ENCODE results near the gene TBL1XR1. TPM values are rescaled to one million over a fixed set of nuclear protein-coding genes. Genes with fewer than 3 reads are reported as not detected.
A peak's percentile ranks its signal among the peaks of the same experiment; 100 is the strongest.
"Not testable (repeated sequence)": the region's sequence is repeated elsewhere in the genome, so short reads cannot be mapped to it uniquely, and the experiment has no call there.

TBL1XR1 gene
- total and polyA plus RNA-seq, 7 experiments from 2014 or later: 20.8 to 173 (median 107) TPM

DNA sequence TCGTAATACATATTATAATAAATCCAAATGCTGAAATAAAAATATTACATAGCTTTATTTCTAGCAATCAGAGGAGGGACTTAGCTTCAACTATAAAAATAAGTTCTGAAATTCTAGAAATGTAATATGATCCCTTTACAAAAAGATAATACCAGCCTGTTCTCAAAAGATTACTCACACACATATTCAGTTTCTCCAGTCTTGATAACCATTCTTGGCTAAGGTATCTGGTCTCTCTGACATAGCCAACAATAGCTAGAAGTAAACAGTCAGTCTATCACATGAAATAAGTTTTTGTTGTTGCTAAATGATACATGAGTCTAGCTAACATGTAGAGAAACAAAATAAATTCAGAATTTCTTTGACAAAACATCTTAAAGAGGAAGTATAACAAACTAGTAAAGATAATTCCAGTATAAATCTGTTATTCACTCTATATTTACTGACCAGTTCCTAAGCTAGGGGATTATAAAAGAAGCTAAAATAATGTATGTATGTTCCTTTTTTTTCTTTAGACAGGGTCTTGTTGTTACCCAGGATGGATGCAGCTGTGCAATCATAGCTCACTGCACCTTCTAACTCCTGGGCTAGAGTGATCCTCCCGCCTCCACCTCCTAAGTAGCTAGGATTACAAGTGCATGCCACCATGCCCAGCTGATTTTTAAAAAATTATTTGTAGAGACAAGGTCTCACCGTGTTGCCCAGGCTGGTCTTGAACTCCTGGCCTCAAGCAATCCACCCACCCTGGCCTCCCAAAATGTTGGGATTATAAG, 170.6 kb downstream of the TBL1XR1 start:
- intact Hi-C loops (cut with micrococcal nuclease): no loop called here
- DNase-seq (no peak), ATAC-seq (no peak)
- no peaks in the 10 kb centered on the region for H3K27me3 Mint-ChIP-seq
- H3K27ac Mint-ChIP-seq: peak overlapping the region in 2 of 9 donors; percentile 12
- no peaks in the 10 kb centered on the region for H3K27me3 ChIP-seq (ENCODE audit: control insufficient read depth in 2 of 2, insufficient read depth in 2 of 2, low read length in 2 of 2)
- no peaks in the 10 kb centered on the region for H3K4me1 ChIP-seq (ENCODE audit: control insufficient read depth in 2 of 2, insufficient read depth in 2 of 2, low read length in 2 of 2)
- peaks cover 0 to 2% (median 0%) of the 10 kb centered on the region in 11 donors for H3K9me3 Mint-ChIP-seq
- no peak overlapping the region for H3K4me3 Mint-ChIP-seq
- ChIA-PET POLR2A (interaction anchor here (0.6 kb wide), 1 partner anchor 607 kb away, joined by 4 read pairs; no protein-coding TSS in a partner anchor), CTCF (interaction anchor here (0.6 to 0.8 kb wide), 2 partner anchors 587 to 1359 kb away, joined by 3 read pairs; no protein-coding TSS in a partner anchor)
- H3K4me1 Mint-ChIP-seq: peaks cover 0 to 3% (median 0%) of the 10 kb centered on the region in 7 donors
- H3K36me3 ChIP-seq (ENCODE audit: control insufficient read depth in 2 of 3, insufficient read depth in 3 of 3, low read length in 3 of 3): peaks cover 0 to 23% (median 8%) of the 10 kb centered on the region in 3 experiments
- H3K36me3 Mint-ChIP-seq: peaks cover 4 to 64% (median 47%) of the 10 kb centered on the region in 5 donors
- H3K4me3 ChIP-seq (ENCODE audit: low read length): no peak overlapping the region
- no peak overlapping the region for H3K27ac ChIP-seq (ENCODE audit: low read depth, low read length)
- H3K9me3 ChIP-seq (ENCODE audit: control insufficient read depth in 2 of 3, low read length in 3 of 3): no peaks in the 10 kb centered on the region

DNA sequence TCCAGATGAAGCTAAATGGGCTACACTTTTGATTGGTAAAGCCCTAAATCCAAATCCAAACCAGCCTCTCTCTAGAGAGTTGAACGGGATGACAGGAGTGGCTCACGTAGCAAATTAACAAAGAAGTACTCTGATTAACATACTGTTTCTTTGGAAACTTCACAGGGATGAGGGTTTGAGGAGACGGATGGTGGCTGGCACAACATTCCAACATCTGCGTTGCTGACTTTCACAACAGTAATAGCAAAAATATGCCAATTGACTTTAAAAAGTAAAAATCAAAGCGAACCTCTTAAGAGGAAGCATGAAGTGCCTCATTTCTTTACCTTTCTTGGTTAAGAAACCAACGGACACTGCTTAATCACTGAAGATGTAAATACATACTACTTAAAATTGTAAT, 181.4 kb downstream of the TBL1XR1 start:
- peaks cover 0 to 5% (median 0%) of the 10 kb centered on the region in 3 experiments for H3K36me3 ChIP-seq (ENCODE audit: control insufficient read depth in 2 of 3, insufficient read depth in 3 of 3, low read length in 3 of 3)
- H3K4me3 ChIP-seq (ENCODE audit: low read length): no peak overlapping the region
- CTCF ChIA-PET: no interaction called here
- POLR2A ChIA-PET: no interaction called here
- intact Hi-C loops (cut with micrococcal nuclease): no loop called here
- ATAC-seq (no peak), DNase-seq (no peak)
- no peaks in the 10 kb centered on the region for H3K27me3 ChIP-seq (ENCODE audit: control insufficient read depth in 2 of 2, insufficient read depth in 2 of 2, low read length in 2 of 2)
- Mint-ChIP-seq H3K9me3 (peaks cover 0 to 7% (median 0%) of the 10 kb centered on the region in 11 donors), H3K36me3 (peaks cover 0 to 17% (median 11%) of the 10 kb centered on the region in 5 donors), H3K4me3 (no peak overlapping the region), H3K4me1 (no peaks in the 10 kb centered on the region), H3K27ac (peak overlapping the region in 1 of 9 donors; percentile 33), H3K27me3 (no peaks in the 10 kb centered on the region)
- H3K27ac ChIP-seq (ENCODE audit: low read depth, low read length): no peak overlapping the region
- H3K4me1 ChIP-seq (ENCODE audit: control insufficient read depth in 2 of 2, insufficient read depth in 2 of 2, low read length in 2 of 2): no peaks in the 10 kb centered on the region
- no peaks in the 10 kb centered on the region for H3K9me3 ChIP-seq (ENCODE audit: control insufficient read depth in 2 of 3, low read length in 3 of 3)

DNA sequence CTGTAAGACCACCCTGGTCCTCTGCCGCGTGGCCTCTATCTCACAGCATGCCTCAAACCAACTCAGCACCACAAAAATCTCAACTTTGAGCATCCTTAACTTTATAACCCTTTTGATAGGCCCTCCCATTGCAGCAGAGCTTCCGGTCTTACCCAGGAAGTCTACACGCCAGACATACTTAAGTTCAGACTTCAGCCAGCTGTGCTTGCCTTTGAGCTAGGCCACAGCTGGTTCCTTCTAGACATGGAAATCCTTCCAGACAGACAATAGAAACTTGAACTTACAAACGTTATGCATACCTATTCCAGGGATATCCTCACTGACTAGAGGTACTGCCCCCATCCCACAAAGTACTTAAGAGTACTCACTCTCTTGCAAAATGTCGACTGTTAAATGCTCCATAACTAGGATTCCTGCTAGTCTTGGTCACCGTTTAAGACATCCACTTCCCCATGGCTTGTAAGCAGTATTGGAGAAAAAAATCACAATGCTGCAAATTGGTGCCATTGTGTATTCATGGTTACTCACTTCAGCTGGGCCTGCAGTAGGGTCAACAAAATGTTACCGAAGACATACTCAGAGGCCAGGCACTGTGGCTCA, 183.5 kb downstream of the TBL1XR1 start:
- CTCF ChIA-PET: interaction anchor here (0.5 kb wide), 1 partner anchor 173 kb away, joined by 4 read pairs; no protein-coding TSS in a partner anchor
- Histone ChIP-seq H3K27me3 (ENCODE audit: control insufficient read depth in 2 of 2, insufficient read depth in 2 of 2, low read length in 2 of 2) (no peaks in the 10 kb centered on the region), H3K27ac (ENCODE audit: low read depth, low read length) (no peak overlapping the region), H3K4me3 (ENCODE audit: low read length) (no peak overlapping the region), H3K4me1 (ENCODE audit: control insufficient read depth in 2 of 2, insufficient read depth in 2 of 2, low read length in 2 of 2) (no peaks in the 10 kb centered on the region), H3K9me3 (ENCODE audit: control insufficient read depth in 2 of 3, low read length in 3 of 3) (no peaks in the 10 kb centered on the region), H3K36me3 (ENCODE audit: control insufficient read depth in 2 of 3, insufficient read depth in 3 of 3, low read length in 3 of 3) (no peaks in the 10 kb centered on the region)
- intact Hi-C loops (cut with micrococcal nuclease): no loop called here
- peaks cover 0 to 10% (median 5%) of the 10 kb centered on the region in 5 donors for H3K36me3 Mint-ChIP-seq
- no peak overlapping the region for H3K4me3 Mint-ChIP-seq
- H3K4me1 Mint-ChIP-seq: no peaks in the 10 kb centered on the region
- POLR2A ChIA-PET: no interaction called here
- H3K9me3 Mint-ChIP-seq: peaks cover 0 to 5% (median 0%) of the 10 kb centered on the region in 11 donors
- ATAC-seq: no peak
- DNase-seq: no peak
- H3K27me3 Mint-ChIP-seq: no peaks in the 10 kb centered on the region
- H3K27ac Mint-ChIP-seq: peak overlapping the region in 1 of 9 donors; percentile 51

DNA sequence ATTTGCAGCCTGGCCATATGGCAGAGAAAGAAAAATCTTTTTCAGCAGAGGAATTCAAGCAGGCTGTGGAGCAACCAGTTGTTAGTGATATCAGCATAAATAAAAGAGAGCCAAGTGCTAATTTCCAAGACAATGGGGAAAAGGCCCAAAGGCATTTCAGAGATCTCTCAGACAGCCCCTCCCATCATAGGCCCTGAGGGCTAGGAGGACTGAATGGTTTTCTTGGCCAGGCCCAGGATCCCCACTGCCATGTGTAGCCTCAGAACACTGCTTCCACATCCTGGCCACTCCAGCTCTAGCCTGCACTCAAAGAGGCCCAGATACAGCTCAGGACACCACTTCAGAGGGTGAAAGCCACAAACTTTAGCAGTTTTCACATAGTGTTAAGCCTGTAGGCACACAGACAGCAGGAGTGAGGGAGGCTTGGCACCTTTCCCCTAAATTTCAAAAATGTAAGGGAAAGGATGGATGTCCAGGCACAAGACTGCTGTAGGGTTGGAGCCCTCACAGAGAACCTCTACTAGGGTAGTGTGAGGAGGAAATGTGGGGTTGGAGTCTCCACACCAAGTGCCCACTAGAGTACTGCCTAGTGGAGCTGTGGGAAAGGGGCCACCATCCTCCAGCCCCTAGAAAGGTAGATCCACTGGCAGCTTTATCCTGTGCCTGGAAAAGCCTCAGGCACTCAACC, 191.4 kb downstream of the TBL1XR1 start:
- Mint-ChIP-seq H3K36me3 (peaks cover 4 to 14% (median 12%) of the 10 kb centered on the region in 5 donors), H3K4me1 (no peaks in the 10 kb centered on the region), H3K4me3 (no peak overlapping the region), H3K27me3 (no peaks in the 10 kb centered on the region), H3K27ac (no peak overlapping the region), H3K9me3 (peaks cover 9 to 38% (median 20%) of the 10 kb centered on the region in 11 donors)
- POLR2A ChIA-PET: interaction anchor here (0.8 kb wide), 1 partner anchor 317 kb away, joined by 4 read pairs; no protein-coding TSS in a partner anchor
- H3K9me3 ChIP-seq (ENCODE audit: control insufficient read depth in 2 of 3, low read length in 3 of 3): peaks cover 0 to 17% (median 7%) of the 10 kb centered on the region in 3 experiments
- intact Hi-C loops (cut with micrococcal nuclease): no loop called here
- H3K36me3 ChIP-seq (ENCODE audit: control insufficient read depth in 2 of 3, insufficient read depth in 3 of 3, low read length in 3 of 3): no peaks in the 10 kb centered on the region
- DNase-seq: no peak
- CTCF ChIA-PET: interaction anchor here (0.6 kb wide), 1 partner anchor 461 kb away, joined by 4 read pairs; no protein-coding TSS in a partner anchor
- ATAC-seq: no peak
- H3K27ac ChIP-seq (ENCODE audit: low read depth, low read length): no peak overlapping the region
- no peaks in the 10 kb centered on the region for H3K27me3 ChIP-seq (ENCODE audit: control insufficient read depth in 2 of 2, insufficient read depth in 2 of 2, low read length in 2 of 2)
- no peaks in the 10 kb centered on the region for H3K4me1 ChIP-seq (ENCODE audit: control insufficient read depth in 2 of 2, insufficient read depth in 2 of 2, low read length in 2 of 2)
- H3K4me3 ChIP-seq (ENCODE audit: low read length): no peak overlapping the region

DNA sequence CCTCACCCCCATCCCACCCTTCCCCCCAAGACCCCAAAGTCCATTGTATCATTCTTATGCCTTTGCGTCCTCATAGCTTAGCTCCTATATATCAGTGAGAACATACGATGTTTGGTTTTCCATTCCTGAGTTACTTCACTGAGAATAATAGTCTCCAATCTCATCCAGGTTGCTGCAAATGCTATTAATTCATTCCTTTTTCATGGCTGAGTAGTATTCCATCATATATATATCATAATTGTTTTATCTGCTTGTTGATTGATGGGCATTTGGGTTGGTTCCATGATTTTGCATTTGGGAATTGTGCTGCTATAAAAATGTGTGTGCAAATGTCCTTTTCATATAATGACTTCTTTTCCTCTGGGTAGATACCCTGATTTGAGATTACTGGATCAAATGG, 197.1 kb downstream of the TBL1XR1 start:
- H3K4me3 Mint-ChIP-seq; H3K36me3 ChIP-seq (ENCODE audit: control insufficient read depth in 2 of 3, insufficient read depth in 3 of 3, low read length in 3 of 3); H3K27ac Mint-ChIP-seq; ATAC-seq; H3K9me3 ChIP-seq (ENCODE audit: control insufficient read depth in 2 of 3, low read length in 3 of 3); H3K4me1 Mint-ChIP-seq; H3K27ac ChIP-seq (ENCODE audit: low read depth, low read length); intact Hi-C loops (cut with micrococcal nuclease); H3K4me1 ChIP-seq (ENCODE audit: control insufficient read depth in 2 of 2, insufficient read depth in 2 of 2, low read length in 2 of 2); POLR2A ChIA-PET; H3K4me3 ChIP-seq (ENCODE audit: low read length); CTCF ChIA-PET; DNase-seq; H3K27me3 ChIP-seq (ENCODE audit: control insufficient read depth in 2 of 2, insufficient read depth in 2 of 2, low read length in 2 of 2): not testable (repeated sequence)
- Mint-ChIP-seq H3K9me3 (peaks cover 6 to 22% (median 14%) of the 10 kb centered on the region in 11 donors), H3K36me3 (peaks cover 2 to 16% (median 9%) of the 10 kb centered on the region in 5 donors), H3K27me3 (peaks cover 0 to 15% (median 3%) of the 10 kb centered on the region in 5 donors)

DNA sequence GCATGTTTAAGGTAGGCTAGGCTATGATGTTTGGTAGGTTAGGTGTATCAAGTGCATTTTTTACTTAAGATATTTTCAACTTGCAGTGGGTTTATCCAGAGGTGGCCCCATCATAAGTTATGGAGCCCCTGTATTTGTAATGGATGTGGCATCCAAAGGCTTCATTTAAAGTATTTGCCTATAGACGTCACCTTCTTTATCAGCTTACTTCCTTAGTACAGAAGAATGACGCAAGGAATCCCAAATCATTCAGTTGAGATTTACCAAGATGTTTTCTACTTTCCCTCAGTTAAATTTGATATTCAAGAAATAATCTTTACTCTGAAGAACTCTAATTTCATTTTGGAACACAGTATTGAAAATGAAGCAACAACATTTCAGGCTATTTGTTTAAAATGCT, 201.3 kb downstream of the TBL1XR1 start:
- POLR2A ChIA-PET: interaction anchor here (0.6 kb wide), 1 partner anchor 113 kb away, joined by 3 read pairs; no protein-coding TSS in a partner anchor
- DNase-seq (no peak), ATAC-seq (no peak)
- CTCF ChIA-PET: no interaction called here
- H3K36me3 Mint-ChIP-seq: peaks cover 0 to 13% (median 10%) of the 10 kb centered on the region in 5 donors
- intact Hi-C loops (cut with micrococcal nuclease): no loop called here
- Histone ChIP-seq H3K9me3 (ENCODE audit: control insufficient read depth in 2 of 3, low read length in 3 of 3) (peaks cover 0 to 3% (median 0%) of the 10 kb centered on the region in 3 experiments), H3K27ac (ENCODE audit: low read depth, low read length) (no peak overlapping the region), H3K4me3 (ENCODE audit: low read length) (no peak overlapping the region), H3K27me3 (ENCODE audit: control insufficient read depth in 2 of 2, insufficient read depth in 2 of 2, low read length in 2 of 2) (no peaks in the 10 kb centered on the region), H3K36me3 (ENCODE audit: control insufficient read depth in 2 of 3, insufficient read depth in 3 of 3, low read length in 3 of 3) (no peaks in the 10 kb centered on the region), H3K4me1 (ENCODE audit: control insufficient read depth in 2 of 2, insufficient read depth in 2 of 2, low read length in 2 of 2) (no peaks in the 10 kb centered on the region)
- H3K27ac Mint-ChIP-seq: no peak overlapping the region
- H3K27me3 Mint-ChIP-seq: peaks cover 0 to 19% (median 3%) of the 10 kb centered on the region in 5 donors
- H3K4me1 Mint-ChIP-seq: no peaks in the 10 kb centered on the region
- H3K9me3 Mint-ChIP-seq: peaks cover 6 to 24% (median 16%) of the 10 kb centered on the region in 11 donors
- H3K4me3 Mint-ChIP-seq: no peak overlapping the region

Data from naive thymus-derived CD4-positive, alpha-beta T cell (primary cell).